Measurements from ENCODE around the gene IGF2. TPM values are rescaled to one million over a fixed set of nuclear protein-coding genes. Genes with fewer than 3 reads are reported as not detected.

Gene IGF2
- total RNA-seq, 2 experiments from 2014 or later: 8.1 to 8.2 TPM

- ATAC-seq: no peak
- no peak for DNase-seq
- POLR2A ChIA-PET: no interaction called here
Measured at GRCh38 chr11:2084721-2085120, 54.5 kb downstream of the IGF2 start.

More at GRCh38 chr11:2084721-2085120, 54.5 kb downstream of the IGF2 start:
- TF ChIP-seq CTCF (IDR thresholded peaks at IDR 0.05): no peak
- intact Hi-C loops (cut with micrococcal nuclease): no loop called here
- Mint-ChIP-seq H3K4me3 (no peak overlapping the region), H3K27ac (no peak overlapping the region), H3K4me1 (ENCODE audit: low read depth) (no peaks in the 10 kb centered on the region), H3K9me3 (peaks cover 7% of the 10 kb centered on the region), H3K27me3 (peaks cover 11% of the 10 kb centered on the region), H3K36me3 (ENCODE audit: low read depth) (no peaks in the 10 kb centered on the region)
- CTCF ChIA-PET: no interaction called here

Small RNA genes lying within 50 kb of the gene (microRNA-seq; reads per million reads assigned to microRNA genes)
- gene MIR4686 (ENCODE audit: borderline microRNAs expressed, borderline replicate concordance): not detected
- 18.2 reads per million, percentile 44 among the genes with 10 or more reads in this experiment for gene MIR483 (ENCODE audit: borderline microRNAs expressed, borderline replicate concordance)

Other genes starting within 250 kb of the IGF2 start
- under 1 TPM; 0.16 to 0.20 TPM for gene PRR33, start 247.5 kb downstream of the IGF2 start, total RNA-seq
- gene TNNT3, start 219.7 kb downstream of the IGF2 start, total RNA-seq: 1 to 10 TPM; 4.9 to 5.4 TPM
- gene MRPL23, start 192.1 kb downstream of the IGF2 start, total RNA-seq: 100 to 1,000 TPM; 134 to 145 TPM
- not detected for gene H19, start 141.5 kb downstream of the IGF2 start, total RNA-seq
- not detected for gene INS, start 21.8 kb upstream of the IGF2 start, total RNA-seq
- gene TH, start 32.4 kb upstream of the IGF2 start, total RNA-seq: not detected
- gene ASCL2, start 131.2 kb upstream of the IGF2 start, total RNA-seq: 1 to 10 TPM; 2.7 to 3.4 TPM
- 1 to 10 TPM; 2.1 to 2.2 TPM for gene C11orf21, start 162.5 kb upstream of the IGF2 start, total RNA-seq
- gene TSPAN32, start 162.6 kb upstream of the IGF2 start, total RNA-seq: 1 to 10 TPM; 3.1 to 4.9 TPM
- 100 to 1,000 TPM; 133 to 138 TPM for gene CD81, start 237.9 kb upstream of the IGF2 start, total RNA-seq

Data from activated CD8-positive, alpha-beta T cell treated with anti-CD3 and anti-CD28 coated beads for 36 hours (primary cell).